GM15510 (cell line): ENCODE data around the gene FHDC1.

ENCODE experiments used
- POLR2A ChIP-seq: IDR thresholded peaks from 3 replicates; pipeline ENCODE4 v1.6.1; 2011; ENCODE audit warnings: borderline replicate concordance; ENCODE audit not compliant: insufficient read length; ENCODE audit errors: extremely low read depth

Gene FHDC1

DNA sequence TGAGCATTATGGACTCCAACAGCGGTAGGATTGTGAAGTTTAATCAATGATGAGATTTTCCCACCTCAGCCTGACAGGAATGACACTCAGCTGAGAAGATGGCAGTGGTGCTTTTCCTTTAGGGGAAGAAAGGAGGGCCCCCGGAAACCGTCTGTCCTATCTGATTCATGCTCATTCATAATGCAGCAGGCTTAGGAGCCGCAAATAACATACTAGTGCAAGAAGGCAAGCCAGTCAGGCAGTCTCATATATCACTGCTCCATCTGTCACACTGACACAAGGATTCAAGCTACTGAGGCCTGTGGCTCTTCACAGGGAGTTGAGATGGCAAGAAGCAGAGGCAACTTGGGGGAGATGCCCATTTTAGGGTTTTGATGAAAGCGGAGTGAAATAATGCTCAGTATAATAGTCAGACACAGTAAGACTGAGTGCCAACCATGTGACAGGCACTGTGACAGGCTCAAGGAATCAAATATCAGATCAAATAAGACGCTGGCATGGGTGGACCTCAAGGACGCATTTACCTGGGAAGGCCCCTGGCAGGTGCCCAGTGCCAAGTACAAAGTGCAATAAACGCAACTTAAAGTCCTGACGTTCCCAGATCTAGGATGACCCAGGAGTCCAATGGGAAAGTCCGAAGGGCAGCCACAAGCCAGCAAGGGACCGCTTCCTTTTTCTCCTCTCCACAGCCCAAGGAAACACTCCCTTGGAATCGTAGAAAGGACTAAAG is 63.4 kb downstream of the FHDC1 start:
- TF ChIP-seq POLR2A = no peak

DNA sequence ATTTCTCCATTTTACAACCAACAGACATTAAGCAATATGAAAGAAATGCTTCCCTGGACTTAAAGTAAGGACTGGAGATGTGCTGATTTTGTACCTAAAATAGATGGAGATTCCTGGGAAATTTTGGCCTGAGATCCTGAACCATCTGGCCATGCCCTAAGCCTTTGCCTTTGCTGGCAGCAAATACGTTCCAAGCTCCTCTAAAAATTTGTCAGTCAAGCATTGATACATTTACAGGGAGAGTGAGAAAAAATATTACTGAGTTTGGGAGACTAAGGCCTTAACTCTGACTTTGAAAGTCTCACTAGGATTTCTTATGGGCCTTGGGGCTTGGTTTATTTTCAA is 63.9 kb downstream of the FHDC1 start:
- no peak for TF ChIP-seq POLR2A

DNA sequence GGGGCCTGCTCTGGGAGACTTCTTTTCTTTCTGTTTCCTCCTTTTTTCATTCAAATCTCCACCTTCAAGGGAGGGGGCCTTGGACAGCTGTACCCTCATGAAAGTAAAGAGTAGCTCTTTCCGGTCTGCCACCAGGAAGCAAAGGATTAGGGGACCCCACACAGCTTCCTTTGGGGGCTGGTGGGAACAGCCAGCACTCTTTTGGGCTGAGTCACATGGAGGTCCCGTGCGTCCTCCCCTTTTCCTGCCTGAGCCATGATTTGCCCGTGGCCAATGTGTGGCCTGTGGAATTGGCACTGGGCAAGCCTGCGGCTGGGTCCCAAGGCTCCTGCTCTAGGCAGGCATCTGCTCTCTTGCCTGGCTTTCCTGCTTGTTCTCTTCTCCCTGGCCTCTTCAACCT is 65.5 kb downstream of the FHDC1 start:
- no peak for TF ChIP-seq POLR2A

- no peak for TF ChIP-seq POLR2A
Measured at GRCh38 chr4:153002110-153002509, 66.0 kb downstream of the FHDC1 start.

DNA sequence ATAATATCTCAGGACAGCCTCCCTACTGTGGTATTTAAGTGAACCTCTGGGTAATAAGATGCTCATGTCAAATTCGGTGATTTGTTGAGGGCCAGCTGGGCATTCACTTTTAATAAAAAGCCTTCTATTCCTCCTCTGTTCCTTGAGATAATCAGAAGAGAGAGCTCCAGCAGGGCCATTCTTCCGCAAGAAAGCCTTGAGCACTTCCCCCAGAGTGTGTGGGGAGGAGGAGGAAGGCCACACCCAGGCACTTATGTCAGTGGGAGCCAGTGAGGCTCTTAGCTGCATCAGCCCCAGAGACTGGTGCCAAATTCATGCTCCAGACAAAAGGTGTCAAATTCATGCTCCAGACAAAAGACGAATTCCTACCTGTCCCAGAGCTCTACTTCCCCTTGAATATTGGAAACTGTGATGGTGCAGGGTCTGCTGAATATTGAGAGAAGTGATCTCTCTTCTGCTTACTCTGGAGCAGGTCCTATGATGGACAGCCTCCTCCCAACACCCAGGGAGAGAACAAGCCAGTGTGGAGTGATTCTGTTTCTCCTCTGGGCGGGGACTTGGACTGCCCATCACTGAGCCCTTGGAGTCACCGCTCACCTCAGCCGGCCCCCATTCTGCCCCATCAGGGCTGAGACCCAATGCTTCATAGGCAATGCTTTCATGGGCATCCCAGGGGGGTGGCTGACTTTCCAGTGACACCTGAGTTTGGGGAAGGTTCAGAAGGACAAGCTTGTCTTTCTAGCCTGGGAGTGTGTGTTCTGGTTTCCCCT is 68.1 kb downstream of the FHDC1 start:
- TF ChIP-seq POLR2A = no peak

DNA sequence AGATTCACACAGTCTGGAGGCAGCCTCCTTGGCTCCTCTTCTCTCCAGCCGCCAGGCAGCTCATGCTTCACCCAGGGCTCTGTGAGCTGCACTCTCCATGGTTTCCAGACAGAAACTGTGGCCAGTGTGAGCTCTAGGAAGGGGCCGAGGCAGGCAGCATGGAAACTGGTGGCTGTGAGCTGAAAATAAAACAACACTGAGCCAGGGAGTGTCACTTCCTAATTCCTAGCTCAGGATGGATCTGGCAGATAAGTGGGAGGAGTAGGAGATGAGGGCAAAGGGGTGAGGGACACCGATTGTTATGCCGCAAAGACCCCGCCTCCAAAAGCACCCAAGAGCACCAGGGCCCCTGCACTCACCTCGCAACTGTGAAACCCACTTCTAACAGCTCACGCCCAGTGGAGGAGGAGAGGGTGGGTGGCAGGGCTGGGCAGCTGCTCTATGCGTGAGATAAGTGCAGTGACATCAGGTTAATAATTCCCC is 69.8 kb downstream of the FHDC1 start:
- no peak for TF ChIP-seq POLR2A

DNA sequence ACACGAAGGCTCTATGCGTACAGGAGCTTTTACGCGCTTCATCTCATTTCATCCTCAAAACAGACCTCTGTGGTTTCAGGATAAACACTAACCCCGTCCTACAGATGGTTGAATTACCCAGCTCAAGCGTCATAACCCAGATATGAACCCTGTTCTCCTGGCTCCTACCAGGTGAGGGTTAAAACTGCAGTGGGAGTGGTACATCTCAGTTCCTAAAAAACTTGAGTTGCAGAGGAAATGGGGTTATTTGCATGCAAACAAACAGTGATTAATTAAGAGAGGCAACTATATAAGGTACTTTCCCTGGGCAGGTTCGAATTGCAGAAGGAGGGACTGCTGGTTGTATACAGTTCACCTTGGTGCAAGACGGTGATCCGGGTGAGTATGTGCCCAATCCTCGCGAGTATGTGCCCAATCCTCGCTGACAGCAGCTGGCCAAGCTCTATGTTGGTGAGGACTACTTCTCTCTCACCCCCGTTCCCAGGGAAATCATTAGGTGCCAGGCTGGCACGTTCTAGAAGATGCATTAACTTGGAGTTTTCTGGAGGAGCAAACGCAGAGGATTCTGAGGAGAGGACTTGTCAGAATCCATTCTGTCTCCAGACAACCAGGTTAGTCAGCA is 72.6 kb downstream of the FHDC1 start:
- no peak for TF ChIP-seq POLR2A

- no peak for TF ChIP-seq POLR2A
Measured at GRCh38 chr4:153010146-153010545, 74.0 kb downstream of the FHDC1 start.

DNA sequence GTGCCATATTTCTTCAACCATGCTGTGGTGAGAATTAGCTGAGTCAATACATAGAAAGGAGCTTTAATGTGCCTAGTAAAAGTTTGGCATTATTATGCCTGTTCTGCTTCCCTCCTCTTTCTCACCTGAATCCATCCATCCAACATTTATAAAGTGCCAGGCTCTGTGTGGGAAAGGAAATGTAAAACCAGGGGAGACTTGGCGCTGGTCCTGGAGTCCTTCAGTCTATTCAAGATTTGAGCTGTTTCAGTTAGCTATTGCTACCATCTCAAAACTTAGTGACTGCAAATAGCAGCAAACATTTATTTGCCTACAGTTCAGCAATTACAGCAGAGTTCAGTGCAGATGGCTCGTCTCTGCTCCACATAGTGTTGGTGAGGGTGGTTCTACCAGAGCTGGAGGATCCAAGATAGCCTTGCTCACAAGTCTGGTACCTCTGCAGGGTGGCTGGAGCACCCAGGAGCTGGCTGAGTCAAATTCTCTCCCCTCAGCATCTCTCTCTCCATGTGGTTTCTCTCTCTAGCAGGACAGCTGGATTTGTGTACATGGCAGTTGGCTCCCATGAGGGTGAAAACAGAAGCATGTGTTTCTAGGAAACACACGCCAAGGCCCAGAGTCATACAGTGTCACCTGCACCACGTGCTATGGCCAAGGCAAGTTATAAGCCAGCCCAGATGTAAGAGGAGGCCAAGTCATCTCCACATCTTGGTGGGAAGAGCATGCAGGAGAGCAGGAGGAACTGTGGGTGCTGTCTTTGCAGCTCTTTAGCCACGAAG is 77.3 kb downstream of the FHDC1 start:
- TF ChIP-seq POLR2A = no peak

- no peak for TF ChIP-seq POLR2A
Measured at GRCh38 chr4:153014460-153014859, 78.3 kb downstream of the FHDC1 start.

- TF ChIP-seq POLR2A = no peak
Measured at GRCh38 chr4:153016592-153016991, 80.5 kb downstream of the FHDC1 start.

DNA sequence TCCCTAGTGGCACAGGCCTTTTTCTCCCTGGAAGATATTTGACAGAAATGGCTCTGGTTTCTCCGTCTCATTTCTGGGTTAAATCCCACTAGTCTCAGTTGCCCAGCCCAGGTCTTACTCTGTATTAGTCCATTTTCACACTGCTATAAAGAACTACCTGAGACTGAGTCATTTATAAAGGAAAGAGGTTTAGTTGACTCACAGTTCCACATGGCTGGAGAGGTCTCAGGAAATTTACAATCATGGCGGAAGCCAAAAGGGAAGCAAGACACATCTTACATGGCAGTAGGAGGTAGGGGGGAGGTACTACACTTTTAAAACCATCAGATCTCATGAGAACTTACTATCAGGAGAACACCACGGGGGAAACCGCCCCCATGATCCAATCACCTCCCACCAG is 81.9 kb downstream of the FHDC1 start:
- no peak for TF ChIP-seq POLR2A

- TF ChIP-seq POLR2A = no peak
Measured at GRCh38 chr4:153018684-153019083, 82.6 kb downstream of the FHDC1 start.

- no peak for TF ChIP-seq POLR2A
Measured at GRCh38 chr4:153019906-153020305, 83.8 kb downstream of the FHDC1 start.

DNA sequence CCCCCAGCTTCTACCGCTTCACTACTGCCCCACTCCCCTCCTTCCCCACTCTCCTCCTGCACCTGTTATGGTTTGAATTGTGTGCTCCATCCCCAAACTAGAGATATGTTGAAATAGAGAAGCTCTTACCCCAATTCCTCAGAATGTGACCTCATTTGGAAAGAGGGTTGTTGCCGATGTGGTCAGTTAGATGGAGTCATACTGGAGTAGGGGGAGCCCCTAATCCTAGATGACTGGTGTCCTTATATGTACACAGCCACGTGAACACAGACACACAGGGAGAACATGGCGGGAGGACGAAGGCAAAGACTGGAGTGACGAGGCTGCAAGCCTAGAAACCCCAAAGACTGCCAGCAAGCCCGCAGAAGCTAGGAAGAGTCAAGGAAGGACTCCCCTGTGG is 84.3 kb downstream of the FHDC1 start:
- TF ChIP-seq POLR2A = no peak

- TF ChIP-seq POLR2A = no peak
Measured at GRCh38 chr4:153021276-153021675, 85.2 kb downstream of the FHDC1 start.

GRCh38 chr4:153022241-153022715 is 86.2 kb downstream of the FHDC1 start:
- no peak for TF ChIP-seq POLR2A
